CD4-positive, alpha-beta T cell treated with Interleukin-4 for 1 hour (primary cell): Measurements from ENCODE around the gene TAPT1.
"Not testable (repeated sequence)": the region's sequence is repeated elsewhere in the genome, so short reads cannot be mapped to it uniquely, and the experiment has no call there.

Source experiments
- DNase-seq, 2 donors: peaks; one replicate each; pipeline ENCODE4 v3.0.0-alpha.2; 2020 to 2022

The TAPT1 gene, protein sequence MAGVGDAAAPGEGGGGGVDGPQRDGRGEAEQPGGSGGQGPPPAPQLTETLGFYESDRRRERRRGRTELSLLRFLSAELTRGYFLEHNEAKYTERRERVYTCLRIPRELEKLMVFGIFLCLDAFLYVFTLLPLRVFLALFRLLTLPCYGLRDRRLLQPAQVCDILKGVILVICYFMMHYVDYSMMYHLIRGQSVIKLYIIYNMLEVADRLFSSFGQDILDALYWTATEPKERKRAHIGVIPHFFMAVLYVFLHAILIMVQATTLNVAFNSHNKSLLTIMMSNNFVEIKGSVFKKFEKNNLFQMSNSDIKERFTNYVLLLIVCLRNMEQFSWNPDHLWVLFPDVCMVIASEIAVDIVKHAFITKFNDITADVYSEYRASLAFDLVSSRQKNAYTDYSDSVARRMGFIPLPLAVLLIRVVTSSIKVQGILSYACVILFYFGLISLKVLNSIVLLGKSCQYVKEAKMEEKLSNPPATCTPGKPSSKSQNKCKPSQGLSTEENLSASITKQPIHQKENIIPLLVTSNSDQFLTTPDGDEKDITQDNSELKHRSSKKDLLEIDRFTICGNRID

DNA sequence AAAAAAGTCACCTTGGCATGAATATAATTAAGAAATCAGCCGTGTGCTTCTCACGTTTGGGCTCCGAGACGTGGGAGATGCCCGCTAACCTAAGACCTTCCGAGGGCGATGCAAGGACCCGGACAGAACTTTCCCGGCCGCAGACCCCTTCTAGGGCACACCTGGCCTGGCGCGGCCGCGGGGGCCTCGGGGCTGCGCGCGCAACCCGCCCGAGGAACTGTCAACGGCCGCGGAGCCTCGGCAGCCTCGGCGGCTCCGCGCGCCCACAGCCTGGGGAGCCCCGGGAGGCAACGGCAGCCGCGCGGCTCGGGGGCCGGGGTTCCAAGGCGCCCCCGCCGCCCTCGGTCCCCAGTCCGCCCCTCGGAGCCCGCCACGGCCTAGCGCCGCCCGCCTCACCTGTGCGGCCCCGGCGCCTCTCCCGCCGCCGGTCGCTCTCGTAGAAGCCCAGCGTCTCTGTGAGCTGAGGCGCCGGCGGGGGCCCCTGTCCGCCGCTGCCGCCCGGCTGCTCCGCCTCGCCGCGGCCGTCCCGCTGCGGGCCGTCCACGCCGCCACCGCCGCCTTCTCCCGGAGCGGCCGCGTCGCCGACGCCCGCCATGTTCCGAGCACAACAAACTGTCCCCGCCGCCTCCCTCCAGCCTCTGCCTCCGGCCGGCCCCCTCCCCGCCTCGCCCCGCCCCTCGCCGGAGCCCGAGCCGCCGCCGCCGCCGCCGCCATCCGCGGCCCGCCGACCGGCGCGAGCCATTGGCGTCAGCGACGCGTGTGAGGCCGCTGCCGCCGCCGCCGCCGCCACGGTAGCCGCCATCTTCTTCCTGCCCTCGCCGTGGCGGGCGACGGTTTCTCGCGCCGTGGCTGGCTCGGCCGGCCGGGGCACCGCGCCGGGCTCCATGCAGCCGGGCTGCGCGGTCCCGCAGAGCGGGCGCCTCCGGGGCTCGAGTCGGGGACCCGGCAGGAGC, at the start of gene TAPT1:
TAPT1 (minus strand) TSS at position 609 of the 953 bp plus-strand sequence; CDS start at position 595, 14 bp downstream.
- peak; percentile 77 to 84 for DNase-seq

DNA sequence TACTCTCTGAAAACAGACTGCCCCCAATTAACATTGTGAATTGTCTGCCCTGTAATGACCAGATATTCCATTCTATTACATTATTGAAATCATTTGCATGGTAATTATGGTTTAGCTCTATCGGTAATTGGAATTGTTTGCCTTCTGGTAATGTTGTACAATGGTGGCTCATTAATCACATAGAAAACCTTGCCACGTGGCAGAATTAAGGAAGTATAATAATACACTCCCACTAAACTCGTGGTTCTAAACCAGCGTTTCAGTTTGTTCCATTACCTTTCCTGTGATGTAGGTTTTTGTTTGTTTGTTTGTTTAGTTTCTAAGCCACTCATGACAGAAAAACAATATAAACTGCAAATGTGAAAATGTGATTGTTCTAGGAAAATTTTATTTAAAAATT, 45.1 kb upstream of the TAPT1 start:
- DNase-seq = no peak

- DNase-seq = no peak
Observed at GRCh38 chr4:16270454-16271328, 44.4 kb upstream of the TAPT1 start.

GRCh38 chr4:16269742-16270453, 43.6 kb upstream of the TAPT1 start:
- DNase-seq = not testable (repeated sequence)

DNA sequence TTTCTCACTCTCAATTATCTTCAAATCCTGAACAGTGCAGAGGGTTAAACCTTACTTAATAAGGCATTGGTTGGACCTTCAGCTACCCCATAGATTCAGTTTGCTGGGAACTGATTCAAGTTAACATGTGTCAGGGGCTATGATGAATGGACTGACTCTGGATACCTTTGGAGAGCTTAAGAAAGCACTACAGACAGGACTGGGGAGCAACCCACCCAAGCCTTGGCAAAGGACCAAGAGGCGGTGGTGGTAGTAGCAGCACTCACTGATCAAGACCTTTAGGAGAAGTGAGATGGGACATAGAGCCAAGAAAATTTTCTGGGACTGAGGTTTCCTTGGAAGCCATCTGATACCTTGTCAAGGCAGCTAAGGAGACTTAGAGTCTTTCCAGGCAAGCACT, 43.0 kb upstream of the TAPT1 start:
- DNase-seq = no peak

GRCh38 chr4:16268290-16268689, 42.0 kb upstream of the TAPT1 start:
- no peak for DNase-seq

DNA sequence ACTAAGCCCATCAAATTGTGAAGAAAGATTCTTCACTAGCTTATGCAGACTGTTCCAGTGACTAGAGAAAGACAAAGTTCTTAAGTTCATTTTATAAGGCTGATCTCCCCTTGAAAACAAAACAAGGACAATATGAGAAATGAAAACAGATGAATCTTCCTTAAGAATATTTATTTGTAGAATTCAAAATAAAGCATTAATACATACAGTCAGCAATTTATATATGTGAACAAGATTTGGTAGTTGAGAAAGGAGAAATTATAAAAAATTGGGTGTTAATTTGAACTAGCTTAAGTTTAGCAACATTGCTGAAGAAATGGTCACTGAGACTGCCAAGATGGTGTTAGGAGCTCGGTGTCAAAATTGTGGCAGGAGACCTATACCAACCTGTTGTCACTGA, 41.4 kb upstream of the TAPT1 start:
- DNase-seq = no peak

DNA sequence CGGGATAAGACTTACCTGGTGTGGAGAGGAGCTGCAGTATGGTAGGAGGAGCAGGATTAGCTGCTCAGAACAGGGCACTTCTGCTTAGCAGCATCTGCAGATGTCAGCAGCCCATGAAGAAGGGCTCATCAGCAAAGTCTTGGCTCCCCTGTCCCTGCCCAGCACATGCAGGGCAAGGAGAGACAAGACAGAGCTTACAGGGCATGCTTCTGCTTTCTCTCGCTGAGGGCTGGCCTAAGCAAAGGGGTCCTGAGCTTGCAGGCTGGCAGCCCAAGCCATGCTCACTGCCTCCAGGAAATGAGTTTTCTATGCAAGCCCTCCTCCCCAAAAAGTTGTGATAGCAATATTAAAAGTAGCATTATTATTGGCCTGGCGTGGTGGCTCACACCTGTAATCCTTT, 39.5 kb upstream of the TAPT1 start:
- no peak for DNase-seq

DNA sequence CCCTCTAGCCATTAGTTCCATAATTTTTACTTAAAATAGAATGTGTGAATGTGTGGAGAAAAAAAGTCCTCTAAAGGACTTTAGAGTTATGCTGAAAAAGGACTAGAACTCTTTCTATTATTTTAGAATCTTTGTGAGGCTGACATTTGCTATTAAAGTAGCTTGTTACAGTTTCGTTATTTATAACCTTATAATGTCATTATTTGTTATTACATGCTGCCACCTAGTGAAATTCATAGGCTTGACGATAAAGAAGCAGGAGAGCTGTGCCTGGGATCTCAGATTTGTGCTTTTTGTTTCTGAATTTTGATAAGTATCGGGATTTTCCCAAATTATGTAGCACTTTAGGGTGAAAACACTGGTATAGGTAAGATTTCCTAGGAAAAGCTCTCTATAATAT, 38.5 kb upstream of the TAPT1 start:
- peak in 1 of 2 donors; percentile 62 for DNase-seq

DNA sequence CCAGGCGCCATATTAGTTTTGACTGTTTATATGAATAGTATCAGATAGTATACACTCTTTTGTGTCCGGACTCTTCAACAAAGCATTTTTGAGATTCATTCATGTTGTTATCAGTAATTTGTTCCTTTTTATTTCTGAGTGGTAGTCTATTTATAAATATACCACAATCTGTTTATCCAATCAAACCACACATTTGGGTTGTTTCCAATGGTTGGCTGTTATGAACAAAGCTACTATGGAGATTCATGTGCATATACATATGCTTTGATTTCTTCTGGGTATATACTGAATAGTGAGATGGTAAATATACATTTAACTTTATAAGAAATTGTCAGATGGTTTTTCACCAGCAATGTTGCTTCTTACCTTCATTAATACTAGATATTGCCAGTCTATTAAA, 36.8 kb upstream of the TAPT1 start:
- no peak for DNase-seq

GRCh38 chr4:16262188-16262587, 35.9 kb upstream of the TAPT1 start:
- no peak for DNase-seq

GRCh38 chr4:16261313-16261878, 35.1 kb upstream of the TAPT1 start:
- DNase-seq = no peak

DNA sequence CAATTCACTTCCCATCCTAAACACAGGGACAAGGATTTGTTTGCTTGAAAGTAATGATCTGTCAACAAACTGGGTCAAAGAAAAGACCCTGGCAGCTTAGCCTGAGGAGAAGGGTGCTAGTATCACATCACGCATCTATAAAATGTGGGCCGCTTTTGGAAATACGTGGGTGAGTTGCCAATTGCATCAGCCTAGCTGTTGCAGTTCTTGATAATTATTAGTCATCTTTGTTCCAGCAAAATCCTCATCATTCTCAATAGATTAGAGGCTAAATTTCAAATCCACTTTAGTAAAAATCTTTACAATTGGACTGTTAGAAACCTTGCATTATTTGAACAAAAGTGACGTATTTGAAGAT, 33.6 kb upstream of the TAPT1 start:
- DNase-seq = no peak

GRCh38 chr4:16259241-16259888, 33.1 kb upstream of the TAPT1 start:
- no peak for DNase-seq

GRCh38 chr4:16257611-16258010, 31.3 kb upstream of the TAPT1 start:
- DNase-seq = no peak

- DNase-seq = no peak
Observed at GRCh38 chr4:16256343-16256742, 30.1 kb upstream of the TAPT1 start.

DNA sequence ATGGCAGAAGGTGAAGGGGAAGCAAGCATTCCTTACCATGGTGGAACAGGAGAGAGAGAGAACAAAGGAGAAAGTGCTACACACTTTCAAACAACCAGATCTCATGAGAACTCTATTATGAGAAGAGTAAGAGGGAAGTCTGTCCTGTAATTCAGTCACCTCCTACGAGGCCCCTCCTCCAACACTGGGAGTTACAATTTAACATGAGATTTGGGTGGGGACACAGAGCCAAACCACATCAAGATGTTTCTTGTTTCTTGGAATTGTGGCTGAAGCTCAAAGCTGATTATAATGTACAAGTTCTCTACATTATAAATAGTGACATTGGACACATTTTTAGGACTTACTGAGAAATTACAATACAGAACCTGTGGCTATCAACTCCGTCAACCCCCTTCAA, 29.5 kb upstream of the TAPT1 start:
- DNase-seq = no peak

GRCh38 chr4:16253127-16253960, 27.1 kb upstream of the TAPT1 start:
- no peak for DNase-seq

DNA sequence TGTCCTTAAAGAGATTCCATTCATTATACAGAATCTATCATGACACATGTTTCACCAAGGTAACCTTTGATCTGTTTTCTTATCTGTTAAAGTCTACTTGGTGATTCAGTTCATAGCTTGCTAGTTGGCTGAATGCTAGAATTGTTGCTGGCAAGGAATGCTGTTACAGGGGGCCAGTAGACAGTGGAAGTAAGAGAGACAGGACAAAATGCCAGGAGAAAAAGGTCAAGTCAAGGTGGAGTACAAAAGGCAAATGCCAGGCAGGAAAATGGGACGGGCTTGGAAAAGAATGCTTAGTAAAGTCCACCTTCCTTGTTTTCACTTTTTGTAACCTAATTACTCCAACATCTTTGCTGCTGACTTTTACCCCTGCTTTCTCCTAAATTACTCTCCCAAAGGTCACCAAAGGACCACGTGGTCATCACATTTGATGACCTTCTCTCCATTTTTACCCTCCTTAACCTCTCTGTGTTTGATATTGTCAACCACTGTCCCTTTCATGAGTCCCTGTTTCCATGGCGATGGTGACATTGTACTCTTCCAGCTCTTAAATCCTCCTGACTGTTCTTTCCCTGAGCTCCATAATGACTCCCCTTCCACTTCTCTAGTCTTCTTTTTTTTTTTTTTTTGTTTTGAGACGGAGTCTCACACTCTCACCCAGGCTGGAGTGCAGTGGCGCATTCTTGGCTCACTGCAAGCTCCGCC, 24.5 kb upstream of the TAPT1 start:
- no peak for DNase-seq
